GM21717 (cell line): ENCODE data around the gene TANGO6.
A peak's percentile ranks its signal among the peaks of the same experiment; 100 is the strongest.
"Not testable (repeated sequence)": the region's sequence is repeated elsewhere in the genome, so short reads cannot be mapped to it uniquely, and the experiment has no call there.

Experiments used
- ATAC-seq: cut with Tn5 transposase; IDR thresholded peaks from one replicate; pipeline ENCODE4 v1.9.1; 2021; ENCODE audit warnings: mild to moderate bottlenecking, moderate library complexity; ENCODE audit not compliant: unreplicated experiment

TANGO6 gene

GRCh38 chr16:69114346-69114975 is 271.1 kb downstream of the TANGO6 start:
- ATAC-seq, result no peak

GRCh38 chr16:69114976-69115355 is 271.6 kb downstream of the TANGO6 start:
- ATAC-seq, result no peak

GRCh38 chr16:69115361-69115760 is 272.0 kb downstream of the TANGO6 start:
- no peak for ATAC-seq

- no peak for ATAC-seq
Observed at GRCh38 chr16:69115837-69116236, 272.5 kb downstream of the TANGO6 start.

- no peak for ATAC-seq
Observed at GRCh38 chr16:69116256-69116875, 273.0 kb downstream of the TANGO6 start.

- ATAC-seq, result no peak
Observed at GRCh38 chr16:69116906-69117305, 273.6 kb downstream of the TANGO6 start.

- ATAC-seq, result no peak
Observed at GRCh38 chr16:69118468-69118867, 275.1 kb downstream of the TANGO6 start.

- no peak for ATAC-seq
Observed at GRCh38 chr16:69118994-69119393, 275.7 kb downstream of the TANGO6 start.

GRCh38 chr16:69119536-69119935 is 276.2 kb downstream of the TANGO6 start:
- ATAC-seq, result no peak

GRCh38 chr16:69120096-69120664 is 276.8 kb downstream of the TANGO6 start:
- ATAC-seq, result no peak

GRCh38 chr16:69123910-69124309 is 280.6 kb downstream of the TANGO6 start:
- ATAC-seq, result no peak

- ATAC-seq, result not testable (repeated sequence)
Observed at GRCh38 chr16:69124406-69124805, 281.1 kb downstream of the TANGO6 start.

- not testable (repeated sequence) for ATAC-seq
Observed at GRCh38 chr16:69124961-69125360, 281.6 kb downstream of the TANGO6 start.

GRCh38 chr16:69126221-69126620 is 282.9 kb downstream of the TANGO6 start:
- ATAC-seq, result no peak

- not testable (repeated sequence) for ATAC-seq
Observed at GRCh38 chr16:69126801-69127200, 283.5 kb downstream of the TANGO6 start.

- no peak for ATAC-seq
Observed at GRCh38 chr16:69127966-69128510, 284.7 kb downstream of the TANGO6 start.

- no peak for ATAC-seq
Observed at GRCh38 chr16:69130461-69130860, 287.1 kb downstream of the TANGO6 start.

GRCh38 chr16:69131167-69131838 is 288.0 kb downstream of the TANGO6 start:
- ATAC-seq, result no peak

GRCh38 chr16:69131839-69132423 is 288.6 kb downstream of the TANGO6 start:
- peak; percentile 43 for ATAC-seq

- ATAC-seq, result peak; percentile 83
Observed at GRCh38 chr16:69132424-69133252, 289.3 kb downstream of the TANGO6 start, which contains the start of the genes CHTF8 and UTP4. CHTF8 (minus strand) TSS chr16:69132588; CDS start chr16:69121458, 11,130 bp downstream. UTP4 (plus strand) TSS chr16:69132649; CDS start chr16:69133460, 811 bp downstream.
